ENCODE data around the gene CCDC106.

Gene CCDC106

GRCh38 chr19:55699221-55699620 is 51.2 kb downstream of the CCDC106 start:
- Histone ChIP-seq H3K9ac (no peak overlapping the region), H3K36me3 (ENCODE audit: insufficient read depth) (no peaks in the 10 kb centered on the region)

GRCh38 chr19:55700813-55701212 is 52.8 kb downstream of the CCDC106 start:
- Histone ChIP-seq H3K4me1 (ENCODE audit: low read depth, poor library complexity, severe bottlenecking) (no peaks in the 10 kb centered on the region), H3K4me3 (IDR thresholded peaks at IDR 0.05; ENCODE audit: insufficient read depth, low read depth, low read length) (no peak overlapping the region), H3K9ac (no peak overlapping the region), H3K27ac (no peak overlapping the region), H3K79me2 (ENCODE audit: insufficient read depth, low read depth) (no peaks in the 10 kb centered on the region), H3K36me3 (ENCODE audit: insufficient read depth) (no peaks in the 10 kb centered on the region), H4K20me1 (ENCODE audit: insufficient read depth) (no peaks in the 10 kb centered on the region), H3K27me3 (ENCODE audit: insufficient read depth, low read depth) (no peaks in the 10 kb centered on the region), H2AFZ (ENCODE audit: low read depth) (no peak overlapping the region), H3K4me2 (no peak overlapping the region)
- TF ChIP-seq, protein P1, sequence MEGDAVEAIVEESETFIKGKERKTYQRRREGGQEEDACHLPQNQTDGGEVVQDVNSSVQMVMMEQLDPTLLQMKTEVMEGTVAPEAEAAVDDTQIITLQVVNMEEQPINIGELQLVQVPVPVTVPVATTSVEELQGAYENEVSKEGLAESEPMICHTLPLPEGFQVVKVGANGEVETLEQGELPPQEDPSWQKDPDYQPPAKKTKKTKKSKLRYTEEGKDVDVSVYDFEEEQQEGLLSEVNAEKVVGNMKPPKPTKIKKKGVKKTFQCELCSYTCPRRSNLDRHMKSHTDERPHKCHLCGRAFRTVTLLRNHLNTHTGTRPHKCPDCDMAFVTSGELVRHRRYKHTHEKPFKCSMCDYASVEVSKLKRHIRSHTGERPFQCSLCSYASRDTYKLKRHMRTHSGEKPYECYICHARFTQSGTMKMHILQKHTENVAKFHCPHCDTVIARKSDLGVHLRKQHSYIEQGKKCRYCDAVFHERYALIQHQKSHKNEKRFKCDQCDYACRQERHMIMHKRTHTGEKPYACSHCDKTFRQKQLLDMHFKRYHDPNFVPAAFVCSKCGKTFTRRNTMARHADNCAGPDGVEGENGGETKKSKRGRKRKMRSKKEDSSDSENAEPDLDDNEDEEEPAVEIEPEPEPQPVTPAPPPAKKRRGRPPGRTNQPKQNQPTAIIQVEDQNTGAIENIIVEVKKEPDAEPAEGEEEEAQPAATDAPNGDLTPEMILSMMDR (conservative IDR thresholded peaks at IDR 0.05; ENCODE audit: low read depth, low read length): no peak

More at GRCh38 chr19:55699221-55699620, 51.2 kb downstream of the CCDC106 start:
- Histone ChIP-seq H3K27ac (no peak overlapping the region), H2AFZ (ENCODE audit: low read depth) (no peak overlapping the region), H3K4me1 (ENCODE audit: low read depth, poor library complexity, severe bottlenecking) (no peaks in the 10 kb centered on the region), H3K79me2 (ENCODE audit: insufficient read depth, low read depth) (no peaks in the 10 kb centered on the region), H3K4me3 (IDR thresholded peaks at IDR 0.05; ENCODE audit: insufficient read depth, low read depth, low read length) (no peak overlapping the region), H3K27me3 (ENCODE audit: insufficient read depth, low read depth) (no peaks in the 10 kb centered on the region), H3K4me2 (no peak overlapping the region), H4K20me1 (ENCODE audit: insufficient read depth) (no peaks in the 10 kb centered on the region)
- TF ChIP-seq, protein P1 (conservative IDR thresholded peaks at IDR 0.05; ENCODE audit: low read depth, low read length): no peak

- no peaks in the 10 kb centered on the region for H3K4me1 ChIP-seq (ENCODE audit: low read depth, poor library complexity, severe bottlenecking)
- no peaks in the 10 kb centered on the region for H3K36me3 ChIP-seq (ENCODE audit: insufficient read depth)
- no peak overlapping the region for H3K4me2 ChIP-seq
- H3K27me3 ChIP-seq (ENCODE audit: insufficient read depth, low read depth): no peaks in the 10 kb centered on the region
- no peak overlapping the region for H3K4me3 ChIP-seq (IDR thresholded peaks at IDR 0.05; ENCODE audit: insufficient read depth, low read depth, low read length)
- H2AFZ ChIP-seq (ENCODE audit: low read depth): no peak overlapping the region
- H3K27ac ChIP-seq: no peak overlapping the region
- no peak overlapping the region for H3K9ac ChIP-seq
- H3K79me2 ChIP-seq (ENCODE audit: insufficient read depth, low read depth): no peaks in the 10 kb centered on the region
- no peaks in the 10 kb centered on the region for H4K20me1 ChIP-seq (ENCODE audit: insufficient read depth)
- TF ChIP-seq, protein P1 (conservative IDR thresholded peaks at IDR 0.05; ENCODE audit: low read depth, low read length): no peak
Observed at GRCh38 chr19:55702131-55702627, 54.2 kb downstream of the CCDC106 start.

Measured in KMS-11 (cell line).